ENCODE results near the gene TRABD.

DNA sequence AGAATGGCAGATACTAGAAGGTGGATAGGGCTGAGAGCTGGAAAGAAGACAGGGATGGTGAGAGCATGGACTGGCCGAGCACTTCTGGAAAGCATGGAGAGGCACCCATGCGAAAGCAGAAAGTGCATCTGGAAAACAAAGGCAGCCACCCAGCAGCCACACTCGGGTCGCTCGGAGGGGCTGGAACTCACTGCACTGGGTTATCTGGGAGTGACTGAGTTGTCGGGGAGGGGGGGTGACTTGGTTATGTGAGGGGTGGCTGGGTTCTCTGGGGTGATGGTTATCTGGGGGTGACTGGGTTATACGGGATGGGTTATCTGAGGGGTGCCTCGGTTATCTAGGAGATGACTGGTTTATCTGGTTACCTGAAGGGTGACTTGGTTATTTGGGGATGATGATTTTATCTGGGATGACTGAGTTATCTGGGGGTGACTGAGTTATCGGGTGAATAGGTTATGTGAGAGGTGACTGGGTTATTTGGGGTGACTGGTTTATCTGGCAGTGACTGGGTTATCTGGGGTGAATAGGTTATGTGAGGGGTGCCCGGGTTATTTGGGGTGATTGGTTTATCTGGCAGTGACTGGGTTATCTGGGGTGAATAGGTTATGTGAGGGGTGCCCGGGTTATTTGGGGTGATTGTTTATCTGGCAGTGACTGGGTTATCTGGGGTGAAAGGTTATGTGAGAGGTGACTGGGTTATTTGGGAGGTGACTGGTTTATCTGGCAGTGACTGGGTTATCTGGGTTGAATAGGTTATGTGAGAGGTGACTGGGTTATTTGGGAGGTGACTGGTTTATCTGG lies 17.8 kb upstream of the TRABD start:
- no peak for TF ChIP-seq POLR2AphosphoS5 (IDR thresholded peaks at IDR 0.05; ENCODE audit: insufficient read depth in 1 of 2, low read depth in 1 of 2)
- no peak for TF ChIP-seq CTCF (IDR thresholded peaks at IDR 0.05)
- no peak for TF ChIP-seq POLR2A (IDR thresholded peaks at IDR 0.05)

Measured in vagina (tissue), 2 donors.